Stimulated activated CD8-positive, alpha-beta memory T cell treated with anti-CD3 and anti-CD28 coated beads, Interleukin-7, amount 100 ng/mL, for 24 hours (primary cell): Measurements from ENCODE around the gene TLNRD1.

Experiments used
- DNase-seq: peaks from one replicate; pipeline ENCODE4 v3.0.0-alpha.2; 2020; ENCODE audit warnings: low read depth

The TLNRD1 gene

GRCh38 chr15:81029414-81030300 is 28.9 kb downstream of the TLNRD1 start:
- no peak for DNase-seq

- no peak for DNase-seq
Observed at GRCh38 chr15:81030301-81030750, 29.6 kb downstream of the TLNRD1 start.

DNA sequence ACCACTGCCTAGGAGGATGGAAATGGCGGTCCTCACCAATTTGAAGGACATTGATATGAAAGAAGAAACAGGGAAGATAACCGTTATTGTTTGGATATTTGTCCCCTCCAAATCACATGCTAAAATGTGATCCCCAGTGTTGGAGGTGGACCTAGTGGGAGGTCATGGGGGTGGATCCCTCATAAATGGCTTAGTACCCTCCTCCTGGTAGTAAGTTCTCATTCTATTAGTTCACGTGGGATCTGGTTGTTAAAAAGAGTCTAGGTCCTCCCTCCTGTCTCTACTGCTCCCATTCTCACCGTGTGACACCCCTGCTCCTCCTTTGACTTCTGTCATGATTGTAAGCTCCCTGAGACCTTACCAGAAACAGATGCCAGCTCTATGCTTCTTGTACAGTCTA is 30.5 kb downstream of the TLNRD1 start:
- DNase-seq = no peak

DNA sequence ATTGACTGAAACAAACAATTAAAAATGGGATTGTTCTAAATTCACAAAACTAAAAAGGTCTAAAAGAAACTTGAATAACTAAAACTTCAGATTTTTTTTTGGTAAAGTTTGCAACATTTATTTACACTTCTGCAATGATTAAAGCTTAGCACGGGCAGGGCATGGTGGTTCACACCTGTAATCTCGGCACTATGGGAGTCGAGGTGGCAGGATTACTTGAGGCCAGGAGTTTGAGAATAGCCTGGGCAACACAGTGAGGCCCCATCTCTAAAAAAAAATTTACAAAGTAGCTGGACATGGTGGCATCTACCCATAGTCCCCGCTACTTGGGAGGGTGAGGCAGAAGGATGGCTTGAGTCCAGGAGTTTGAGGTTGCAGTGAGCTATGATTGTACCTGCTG is 31.6 kb downstream of the TLNRD1 start:
- no peak for DNase-seq

DNA sequence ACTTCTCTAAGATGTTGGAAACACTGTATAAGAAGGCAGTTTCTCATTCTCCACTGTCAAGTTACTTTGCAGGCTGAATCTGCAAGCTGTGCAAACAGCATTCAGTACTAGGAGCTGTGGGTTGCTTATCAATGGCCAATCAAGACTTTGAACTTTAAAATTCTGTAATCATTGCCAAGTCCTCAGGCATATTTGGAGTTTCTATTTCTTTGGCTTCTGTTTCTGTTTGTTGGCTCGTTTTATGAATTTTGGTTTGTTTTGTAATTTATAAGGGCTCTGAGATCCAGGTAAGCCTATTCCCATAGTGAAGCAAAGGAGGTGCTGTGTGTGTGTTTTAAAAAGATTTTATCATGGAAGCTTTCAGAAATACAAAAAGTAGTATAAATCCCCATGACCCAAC is 32.1 kb downstream of the TLNRD1 start:
- no peak for DNase-seq

DNA sequence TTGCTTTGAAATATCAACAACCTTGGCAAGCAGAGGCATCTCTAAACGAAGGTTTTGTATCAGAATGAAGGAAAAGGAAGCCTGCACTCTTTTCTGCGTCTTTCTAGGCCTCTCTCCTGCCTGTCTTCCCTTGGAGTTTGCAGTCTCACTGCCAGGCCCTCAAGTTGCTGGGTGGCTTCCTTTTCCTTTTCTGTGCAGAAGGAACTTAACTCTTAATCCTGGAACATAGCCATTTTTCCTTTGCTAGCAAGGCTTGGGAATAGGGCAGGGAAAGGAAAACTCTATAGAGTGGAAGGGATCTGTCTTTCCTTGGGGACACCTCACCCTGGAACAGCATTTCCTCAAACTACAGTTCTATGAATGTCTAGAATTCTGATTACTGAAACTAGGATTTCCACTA is 32.8 kb downstream of the TLNRD1 start:
- no peak for DNase-seq

GRCh38 chr15:81037952-81038743 is 37.4 kb downstream of the TLNRD1 start:
- DNase-seq = no peak

DNA sequence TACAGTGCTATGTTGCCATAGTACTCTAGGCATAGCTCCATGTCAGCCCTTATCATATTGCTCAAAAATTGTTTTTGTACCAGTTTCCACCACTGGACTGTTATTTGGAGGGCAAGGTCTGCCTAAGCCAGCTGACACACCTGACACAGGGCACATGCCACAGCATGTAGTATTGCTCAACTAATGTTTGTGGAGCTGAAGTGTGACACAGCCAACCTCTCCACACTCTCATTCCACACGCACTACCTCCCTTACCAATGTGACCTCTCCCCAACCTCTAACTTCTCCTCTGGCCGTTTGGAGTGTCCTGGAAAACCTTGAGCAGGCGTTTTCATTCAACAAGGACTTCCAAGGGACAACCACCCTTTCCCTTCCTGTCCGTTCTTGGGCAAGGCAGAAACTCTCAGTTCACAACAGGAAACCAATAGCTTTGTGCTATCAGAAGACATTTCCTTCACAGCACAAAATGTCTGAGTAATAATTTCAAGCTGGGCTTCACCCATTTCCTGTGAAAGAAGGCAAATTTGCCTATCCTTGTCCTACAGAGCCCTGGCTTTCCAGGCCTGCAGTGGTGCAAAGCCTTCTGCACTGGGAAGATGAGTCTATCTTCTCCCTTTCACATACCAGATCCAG is 38.4 kb downstream of the TLNRD1 start:
- no peak for DNase-seq

- no peak for DNase-seq
Observed at GRCh38 chr15:81040757-81041156, 40.0 kb downstream of the TLNRD1 start.

GRCh38 chr15:81043281-81043934 is 42.7 kb downstream of the TLNRD1 start:
- no peak for DNase-seq

DNA sequence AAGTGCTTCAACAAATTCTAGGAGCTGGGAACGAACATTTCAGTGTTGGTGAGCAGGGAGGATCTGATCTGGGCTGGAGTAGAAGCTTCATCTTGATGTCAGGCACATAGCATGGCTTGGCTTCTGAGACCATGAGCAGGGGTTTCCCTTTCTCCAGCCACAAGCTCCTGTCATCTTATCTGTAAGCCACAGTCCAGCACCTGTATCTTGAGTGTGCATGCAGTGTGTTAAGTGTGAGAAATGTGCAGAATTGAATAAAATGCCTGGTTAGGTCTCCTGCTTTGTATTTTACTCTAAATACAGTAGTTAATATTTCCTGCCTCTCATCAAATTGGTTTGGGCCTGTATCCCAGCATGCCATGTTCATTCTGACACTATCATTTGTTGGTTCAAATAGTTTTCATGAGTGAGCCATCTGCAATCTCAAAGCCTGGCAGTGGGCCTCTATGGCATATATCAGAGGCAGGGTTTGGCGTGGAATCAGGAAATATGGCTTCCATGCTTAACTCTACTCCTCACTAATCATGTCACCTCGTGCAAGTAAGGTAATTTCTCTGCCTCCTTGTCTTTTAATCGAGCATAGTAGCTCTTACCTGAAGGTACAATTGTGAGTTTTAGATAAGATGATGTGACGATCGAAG is 43.3 kb downstream of the TLNRD1 start:
- no peak for DNase-seq

- DNase-seq = no peak
Observed at GRCh38 chr15:81046290-81046689, 45.6 kb downstream of the TLNRD1 start.

DNA sequence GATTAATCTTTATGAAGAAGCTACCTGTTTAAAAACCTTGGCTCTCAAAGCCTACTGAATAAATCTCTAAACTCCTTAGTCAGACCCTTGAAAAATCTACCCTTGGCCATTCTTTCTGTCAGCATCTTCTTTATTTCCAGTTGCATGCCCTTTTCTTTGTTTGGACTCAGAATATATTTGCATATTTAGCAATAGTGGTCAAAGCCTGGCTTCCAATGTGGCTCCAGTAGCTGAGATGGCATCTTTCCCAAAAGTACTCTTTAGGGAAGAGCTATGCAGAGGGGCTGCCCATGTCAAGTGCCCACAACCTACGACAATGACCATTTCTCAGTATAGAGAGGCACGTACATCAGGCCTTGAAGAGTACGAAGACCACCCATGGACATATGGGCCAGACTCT is 47.2 kb downstream of the TLNRD1 start:
- DNase-seq = no peak

- no peak for DNase-seq
Observed at GRCh38 chr15:81049835-81050234, 49.1 kb downstream of the TLNRD1 start.

DNA sequence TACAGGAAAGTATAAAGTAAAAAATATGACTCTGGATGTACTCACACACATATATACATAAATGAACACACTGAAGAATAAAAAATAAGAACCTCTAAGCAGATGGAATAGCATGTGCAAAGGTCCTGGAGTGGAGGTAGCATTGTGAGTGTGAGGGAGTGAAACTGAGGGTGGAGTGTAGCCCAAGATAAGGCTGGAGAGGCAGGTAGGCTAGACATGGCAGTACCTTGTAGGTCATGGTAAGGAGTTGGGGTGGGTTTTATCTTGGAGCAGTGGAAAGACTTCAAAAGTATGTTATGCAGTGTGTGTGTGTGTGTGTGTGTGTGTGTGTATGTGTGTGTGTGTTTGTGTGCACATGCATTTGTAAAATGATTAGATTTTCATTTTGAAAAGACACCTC is 49.5 kb downstream of the TLNRD1 start:
- DNase-seq = no peak

DNA sequence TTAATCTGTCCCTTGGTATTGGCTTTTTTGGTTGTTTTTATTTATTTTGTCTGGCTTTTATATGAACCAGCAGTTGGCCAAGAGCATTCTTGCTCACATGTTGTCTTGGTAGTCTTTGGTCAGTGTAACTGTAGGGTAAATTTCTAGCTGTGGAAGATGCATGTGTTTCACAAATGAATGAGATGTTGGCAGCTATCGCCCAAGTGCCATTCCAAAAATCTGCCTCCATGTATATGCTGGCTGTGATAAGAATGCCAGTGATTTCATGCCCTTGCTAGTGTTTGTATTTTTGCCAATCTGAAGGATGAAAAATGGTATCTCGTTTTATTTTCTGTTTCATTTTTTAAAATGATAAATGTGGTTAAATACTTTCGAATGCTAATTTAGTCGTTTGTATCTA is 50.1 kb downstream of the TLNRD1 start:
- DNase-seq = no peak

- DNase-seq = no peak
Observed at GRCh38 chr15:81052046-81052445, 51.3 kb downstream of the TLNRD1 start.

DNA sequence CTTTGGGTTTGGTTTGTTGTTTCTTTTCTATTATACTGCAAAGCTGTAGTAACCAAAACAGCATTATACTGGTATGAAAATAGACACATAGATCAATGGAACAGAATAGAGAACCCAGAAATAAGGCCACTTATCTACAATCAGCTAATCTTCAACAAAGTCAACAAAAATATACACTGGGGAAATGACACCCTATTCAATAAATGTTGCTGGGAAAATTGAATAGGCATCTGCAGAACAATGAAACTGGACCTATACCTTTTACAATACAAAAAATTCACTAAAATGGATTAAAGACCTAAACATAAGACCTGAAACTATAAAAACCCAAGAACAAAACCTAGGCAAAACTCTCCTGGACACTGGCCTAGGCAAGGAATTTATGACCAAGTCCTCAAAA is 52.9 kb downstream of the TLNRD1 start:
- DNase-seq = no peak

- no peak for DNase-seq
Observed at GRCh38 chr15:81054236-81054635, 53.5 kb downstream of the TLNRD1 start.
